ENCODE results near the gene FCRLB. TPM values are rescaled to one million over a fixed set of nuclear protein-coding genes. Genes with fewer than 3 reads are reported as not detected.

The FCRLB gene
- total RNA-seq, 1 donor from 2014 or later, result 0.34 TPM

- H3K36me3 Mint-ChIP-seq (ENCODE audit: unreplicated experiment), result no peaks in the 10 kb centered on the region
- H3K27ac Mint-ChIP-seq (ENCODE audit: unreplicated experiment), result no peak overlapping the region
- no peak for DNase-seq
- no peak overlapping the region for H3K4me3 Mint-ChIP-seq (ENCODE audit: unreplicated experiment)
- H3K9me3 Mint-ChIP-seq (ENCODE audit: unreplicated experiment), result peaks cover 3% of the 10 kb centered on the region
- TF ChIP-seq CTCF (IDR thresholded peaks at IDR 0.05; ENCODE audit: partially characterized antibody, unreplicated experiment), result no peak
- H3K27me3 Mint-ChIP-seq (ENCODE audit: unreplicated experiment), result peaks cover 3% of the 10 kb centered on the region
- no peaks in the 10 kb centered on the region for H3K4me1 Mint-ChIP-seq (ENCODE audit: low read depth, unreplicated experiment)
Measured at GRCh38 chr1:161731241-161731640, 9.9 kb downstream of the FCRLB start.

- Mint-ChIP-seq H3K27me3 (ENCODE audit: unreplicated experiment) (peaks cover 3% of the 10 kb centered on the region), H3K27ac (ENCODE audit: unreplicated experiment) (no peak overlapping the region), H3K36me3 (ENCODE audit: unreplicated experiment) (no peaks in the 10 kb centered on the region)
Measured at GRCh38 chr1:161731981-161732718, 10.8 kb downstream of the FCRLB start.

GRCh38 chr1:161733526-161733925 is 12.2 kb downstream of the FCRLB start:
- Mint-ChIP-seq H3K9me3 (ENCODE audit: unreplicated experiment) (no peaks in the 10 kb centered on the region), H3K27me3 (ENCODE audit: unreplicated experiment) (no peaks in the 10 kb centered on the region), H3K36me3 (ENCODE audit: unreplicated experiment) (no peaks in the 10 kb centered on the region), H3K4me3 (ENCODE audit: unreplicated experiment) (no peak overlapping the region), H3K4me1 (ENCODE audit: low read depth, unreplicated experiment) (no peaks in the 10 kb centered on the region), H3K27ac (ENCODE audit: unreplicated experiment) (no peak overlapping the region)
- DNase-seq, result no peak
- no peak for TF ChIP-seq CTCF (IDR thresholded peaks at IDR 0.05; ENCODE audit: partially characterized antibody, unreplicated experiment)

More at GRCh38 chr1:161731981-161732718, 10.8 kb downstream of the FCRLB start:
- Mint-ChIP-seq H3K4me3 (ENCODE audit: unreplicated experiment) (no peak overlapping the region), H3K4me1 (ENCODE audit: low read depth, unreplicated experiment) (no peaks in the 10 kb centered on the region), H3K9me3 (ENCODE audit: unreplicated experiment) (peaks cover 3% of the 10 kb centered on the region)
- no peak for TF ChIP-seq CTCF (IDR thresholded peaks at IDR 0.05; ENCODE audit: partially characterized antibody, unreplicated experiment)
- no peak for DNase-seq

GRCh38 chr1:161735837-161736236 is 14.5 kb downstream of the FCRLB start:
- H3K4me3 Mint-ChIP-seq (ENCODE audit: unreplicated experiment), result no peak overlapping the region
- no peaks in the 10 kb centered on the region for H3K36me3 Mint-ChIP-seq (ENCODE audit: unreplicated experiment)
- H3K27ac Mint-ChIP-seq (ENCODE audit: unreplicated experiment), result no peak overlapping the region
- DNase-seq, result no peak
- no peaks in the 10 kb centered on the region for H3K9me3 Mint-ChIP-seq (ENCODE audit: unreplicated experiment)
- peaks cover 1% of the 10 kb centered on the region for H3K27me3 Mint-ChIP-seq (ENCODE audit: unreplicated experiment)
- TF ChIP-seq CTCF (IDR thresholded peaks at IDR 0.05; ENCODE audit: partially characterized antibody, unreplicated experiment), result no peak
- no peaks in the 10 kb centered on the region for H3K4me1 Mint-ChIP-seq (ENCODE audit: low read depth, unreplicated experiment)

GRCh38 chr1:161736335-161736969 is 15.1 kb downstream of the FCRLB start:
- Mint-ChIP-seq H3K27ac (ENCODE audit: unreplicated experiment) (no peak overlapping the region), H3K4me1 (ENCODE audit: low read depth, unreplicated experiment) (no peaks in the 10 kb centered on the region), H3K4me3 (ENCODE audit: unreplicated experiment) (no peak overlapping the region), H3K36me3 (ENCODE audit: unreplicated experiment) (no peaks in the 10 kb centered on the region), H3K9me3 (ENCODE audit: unreplicated experiment) (no peaks in the 10 kb centered on the region), H3K27me3 (ENCODE audit: unreplicated experiment) (peaks cover 1% of the 10 kb centered on the region)
- no peak for TF ChIP-seq CTCF (IDR thresholded peaks at IDR 0.05; ENCODE audit: partially characterized antibody, unreplicated experiment)
- DNase-seq, result no peak
